H1 (cell line): ENCODE measurements around the gene FBXO38.

Source experiments
- BCL11A ChIP-seq, 2 experiments: IDR thresholded peaks; one replicate each; pipeline ENCODE4 v1.6.1; 2011; ENCODE audit warnings: low read depth in 2 of 2, low read length in 2 of 2, mild to moderate bottlenecking in 2 of 2
- CTCF ChIP-seq, 3 experiments: IDR thresholded peaks; 1 replicate in 2 of 3; 2 replicates in 1 of 3; pipeline versions ENCODE4 v1.5.1 to v1.6.1; 2011; ENCODE audit warnings: low read length in 3 of 3, mild to moderate bottlenecking in 3 of 3, inconsistent platforms in 2 of 3, low read depth in 1 of 3, moderate library complexity in 1 of 3; ENCODE audit not compliant: insufficient read depth in 1 of 3; ENCODE audit errors: control extremely low read depth in 1 of 3
- EP300 ChIP-seq, 2 experiments: IDR thresholded peaks; 1 replicate in 1 of 2; 2 replicates in 1 of 2; pipeline ENCODE4 v1.6.1; 2011 to 2012; ENCODE audit warnings: low read depth in 2 of 2, low read length in 2 of 2, mild to moderate bottlenecking in 2 of 2, borderline replicate concordance in 1 of 2, inconsistent platforms in 1 of 2, moderate library complexity in 1 of 2
- EZH2 ChIP-seq: fragments of 200-600 bp; sonication (generic); IDR thresholded peaks from 2 replicates; pipeline ENCODE4 v1.7.1; 2012; ENCODE audit warnings: low read depth, mild to moderate bottlenecking, moderate library complexity, low read length, inconsistent platforms; ENCODE audit not compliant: severe bottlenecking
- HDAC6 ChIP-seq: IDR thresholded peaks from one replicate; pipeline ENCODE4 v1.7.1; 2012; ENCODE audit warnings: low read depth, mild to moderate bottlenecking, inconsistent platforms, low read length, moderate library complexity
- JUND ChIP-seq: IDR thresholded peaks from 2 replicates; pipeline ENCODE4 v1.6.1; 2011; ENCODE audit warnings: mild to moderate bottlenecking, improper control_type of control experiment, low read length
- POLR2A ChIP-seq, 2 experiments: IDR thresholded peaks; 1 replicate in 1 of 2; 2 replicates in 1 of 2; pipeline ENCODE4 v1.6.1; 2011; ENCODE audit warnings: low read depth in 2 of 2, low read length in 2 of 2, mild to moderate bottlenecking in 2 of 2; ENCODE audit errors: control extremely low read depth in 1 of 2
- TCF12 ChIP-seq: IDR thresholded peaks from 2 replicates; pipeline ENCODE4 v1.6.1; 2011; ENCODE audit warnings: low read depth, mild to moderate bottlenecking, low read length
- TF ChIP-seq, protein P1 (sequence below): IDR thresholded peaks from 2 replicates; pipeline ENCODE4 v1.6.1; 2011; ENCODE audit warnings: low read length, improper control_type of control experiment

DNA sequence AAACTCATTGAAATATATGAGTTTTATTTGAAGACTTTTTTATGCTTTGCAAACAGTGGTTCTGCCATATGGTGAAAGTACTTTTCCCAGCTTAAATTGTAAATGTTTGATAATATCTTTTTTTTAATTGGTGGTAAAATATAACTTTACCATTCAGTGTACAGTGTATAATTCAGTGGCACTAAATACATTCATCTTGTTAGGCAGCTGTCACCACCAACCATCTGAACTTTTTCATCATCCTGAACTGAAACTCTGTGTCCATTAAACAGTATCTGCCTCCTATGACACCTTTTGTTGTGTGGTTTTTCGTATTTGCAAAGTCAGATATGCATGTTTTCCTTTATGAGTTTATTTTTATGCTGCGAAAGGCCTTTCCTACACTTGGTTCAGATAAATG lies 45.1 kb downstream of the FBXO38 start:
- TF ChIP-seq EP300 (IDR thresholded peaks at IDR 0.05; ENCODE audit: borderline replicate concordance in 1 of 2, low read depth in 2 of 2, low read length in 2 of 2) (no peak), CTCF (IDR thresholded peaks at IDR 0.05; ENCODE audit: control extremely low read depth in 1 of 3, insufficient read depth in 1 of 3, low read depth in 1 of 3, low read length in 3 of 3) (no peak), BCL11A (IDR thresholded peaks at IDR 0.05; ENCODE audit: low read depth in 2 of 2, low read length in 2 of 2) (no peak), HDAC6 (no peak), TCF12 (no peak), POLR2A (IDR thresholded peaks at IDR 0.05; ENCODE audit: control extremely low read depth in 1 of 2, low read depth in 2 of 2, low read length in 2 of 2) (no peak), JUND (no peak), EZH2 (no peak)
- TF ChIP-seq, protein P1, sequence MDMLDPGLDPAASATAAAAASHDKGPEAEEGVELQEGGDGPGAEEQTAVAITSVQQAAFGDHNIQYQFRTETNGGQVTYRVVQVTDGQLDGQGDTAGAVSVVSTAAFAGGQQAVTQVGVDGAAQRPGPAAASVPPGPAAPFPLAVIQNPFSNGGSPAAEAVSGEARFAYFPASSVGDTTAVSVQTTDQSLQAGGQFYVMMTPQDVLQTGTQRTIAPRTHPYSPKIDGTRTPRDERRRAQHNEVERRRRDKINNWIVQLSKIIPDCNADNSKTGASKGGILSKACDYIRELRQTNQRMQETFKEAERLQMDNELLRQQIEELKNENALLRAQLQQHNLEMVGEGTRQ = no peak
